ENCODE results near the gene FAM3B.

The FAM3B gene

GRCh38 chr21:41399246-41399800 is 82.7 kb downstream of the FAM3B start:
- DNase-seq: no peak

GRCh38 chr21:41402231-41402630 is 85.6 kb downstream of the FAM3B start:
- DNase-seq: no peak

- no peak for DNase-seq
Observed at GRCh38 chr21:41402796-41403195, 86.2 kb downstream of the FAM3B start.

GRCh38 chr21:41403331-41403730 is 86.7 kb downstream of the FAM3B start:
- DNase-seq: no peak

GRCh38 chr21:41403966-41404365 is 87.4 kb downstream of the FAM3B start:
- DNase-seq: no peak

- no peak for DNase-seq
Observed at GRCh38 chr21:41405321-41405720, 88.7 kb downstream of the FAM3B start.

GRCh38 chr21:41406340-41406739 is 89.7 kb downstream of the FAM3B start:
- no peak for DNase-seq
